HepG2 (cell line): Measurements from ENCODE around the gene SPA17. TPM values are rescaled to one million over a fixed set of nuclear protein-coding genes. Genes with fewer than 3 reads are reported as not detected.

Source experiments
- BRD4 ChIP-seq: sonication (generic); formaldehyde crosslinking; IDR thresholded peaks from 2 replicates; pipeline ENCODE4 v1.4.0; 2020; ENCODE audit warnings: missing genetic modification reagents
- GZF1 ChIP-seq: sonication (generic); formaldehyde crosslinking; IDR thresholded peaks from 2 replicates; pipeline ENCODE4 v1.5.1; 2020; ENCODE audit warnings: mild to moderate bottlenecking, missing genetic modification reagents
- JUN ChIP-seq: sonication (generic); formaldehyde crosslinking; IDR thresholded peaks from 2 replicates; pipeline ENCODE4 v1.4.0; 2020; ENCODE audit warnings: mild to moderate bottlenecking, missing genetic modification reagents
- KMT2B ChIP-seq: IDR thresholded peaks from 2 replicates; pipeline ENCODE4 v1.6.1; 2016; ENCODE audit warnings: missing genetic modification reagents, missing compliant biosample characterization
- MEIS2 ChIP-seq: sonication (generic); formaldehyde crosslinking; IDR thresholded peaks from 2 replicates; pipeline ENCODE4 v1.9.0; 2021; ENCODE audit warnings: mild to moderate bottlenecking, missing genetic modification reagents
- MIER2 ChIP-seq: IDR thresholded peaks from 2 replicates; pipeline ENCODE4 v1.6.1; 2016; ENCODE audit warnings: missing biosample characterization, missing genetic modification reagents
- MLXIP ChIP-seq: sonication (generic); formaldehyde crosslinking; IDR thresholded peaks from 2 replicates; pipeline ENCODE4 v1.9.0; 2021; ENCODE audit warnings: missing genetic modification reagents, borderline replicate concordance
- NPAS2 ChIP-seq: sonication (generic); formaldehyde crosslinking; IDR thresholded peaks from 2 replicates; pipeline ENCODE4 v1.8.0; 2022; ENCODE audit warnings: mild to moderate bottlenecking, missing genetic modification reagents, borderline replicate concordance
- POLR2G ChIP-seq: fragments of 200-400 bp; formaldehyde crosslinking; IDR thresholded peaks from 2 replicates; pipeline ENCODE4 v1.6.1; 2018; ENCODE audit warnings: mild to moderate bottlenecking, low read depth, low read length, moderate library complexity
- SNAPC4 ChIP-seq: sonication (generic); formaldehyde crosslinking; IDR thresholded peaks from 2 replicates; pipeline ENCODE4 v1.4.0; 2020; ENCODE audit warnings: mild to moderate bottlenecking, missing genetic modification reagents
- SP2 ChIP-seq: sonication (generic); formaldehyde crosslinking; IDR thresholded peaks from 2 replicates; pipeline ENCODE4 v1.5.1; 2020; ENCODE audit warnings: mild to moderate bottlenecking, missing genetic modification reagents
- TARDBP ChIP-seq: sonication (generic); formaldehyde crosslinking; IDR thresholded peaks from 2 replicates; pipeline ENCODE4 v1.8.0; 2022; ENCODE audit warnings: mild to moderate bottlenecking, missing genetic modification reagents
- ZBTB8A ChIP-seq: sonication (generic); formaldehyde crosslinking; IDR thresholded peaks from 2 replicates; pipeline ENCODE4 v1.4.0; 2020; ENCODE audit warnings: mild to moderate bottlenecking, low read depth, missing genetic modification reagents, borderline replicate concordance
- ZNF253 ChIP-seq: sonication (generic); formaldehyde crosslinking; IDR thresholded peaks from 2 replicates; pipeline ENCODE4 v1.8.0; 2022; ENCODE audit warnings: mild to moderate bottlenecking, missing genetic modification reagents, borderline replicate concordance
- ZNF326 ChIP-seq: sonication (generic); formaldehyde crosslinking; IDR thresholded peaks from 2 replicates; pipeline ENCODE4 v1.4.0; 2020; ENCODE audit warnings: missing genetic modification reagents, borderline replicate concordance
- ZNF451 ChIP-seq: sonication (generic); formaldehyde crosslinking; IDR thresholded peaks from 2 replicates; pipeline ENCODE4 v1.5.0; 2020; ENCODE audit warnings: mild to moderate bottlenecking, missing genetic modification reagents
- ZNF607 ChIP-seq: sonication (generic); formaldehyde crosslinking; IDR thresholded peaks from 2 replicates; pipeline ENCODE4 v1.5.1; 2020; ENCODE audit warnings: missing genetic modification reagents, mild to moderate bottlenecking, borderline replicate concordance
- ZNF674 ChIP-seq: sonication (generic); formaldehyde crosslinking; IDR thresholded peaks from 2 replicates; pipeline ENCODE4 v1.5.0; 2020; ENCODE audit warnings: low read depth, mild to moderate bottlenecking, missing genetic modification reagents
- ZNF800 ChIP-seq: sonication (generic); formaldehyde crosslinking; IDR thresholded peaks from 2 replicates; pipeline ENCODE4 v1.4.0; 2020; ENCODE audit warnings: missing genetic modification reagents
- ZNF83 ChIP-seq: sonication (generic); formaldehyde crosslinking; IDR thresholded peaks from 2 replicates; pipeline ENCODE4 v1.4.0; 2020; ENCODE audit warnings: missing genetic modification reagents, mild to moderate bottlenecking, borderline replicate concordance
- polyA plus RNA-seq, 8 experiments: library from polyadenylated mRNA; depleted of rRNA in 3 of 8; stranded (reverse) in 7 of 8; unstranded in 1 of 8; fragments of >200 nt; fragmentation: Illumina TruSeq in 4 of 8; extraction: Trizol in 4 of 8; gene quantifications; 2 replicates each; pipeline versions ENCODE4 v1.2.1 to v1.2.3, GENCODE V29; 2011 to 2016; ENCODE audit warnings: low read depth in 4 of 8, missing spikeins in 1 of 8, mixed read lengths in 1 of 8; ENCODE audit not compliant: insufficient read depth in 1 of 8
- total RNA-seq, 5 experiments: library from RNA; depleted of rRNA; stranded (reverse); fragments of >200 nt; fragmentation: Illumina TruSeq; extraction: Trizol; gene quantifications; 2 replicates each; pipeline ENCODE4 v1.2.3, GENCODE V29; 2016; ENCODE audit warnings: low read depth in 1 of 5

Gene SPA17
- total and polyA plus RNA-seq, 2 of the 13 experiments (the other 11 are each of a cell fraction or from before 2014, with no cell fraction given): 4.4 to 8.4 TPM

GRCh38 chr11:124673333-124674167, at the start of gene SPA17, which contains the start of gene SIAE (continued):
- TF ChIP-seq SNAPC4 (CRISPR knock-in tag) (peak; percentile 63; the same call in 1 of the 2 replicates), MIER2 (no peak), MEIS2 (CRISPR knock-in tag) (0 out of 2 replicates have a peak, but pooled peaks have one; percentile 34), ZNF800 (CRISPR knock-in tag) (no peak), TARDBP (CRISPR knock-in tag) (no peak), MLXIP (no peak), GZF1 (CRISPR knock-in tag) (no peak), NPAS2 (CRISPR knock-in tag) (no peak), ZNF326 (CRISPR knock-in tag) (no peak), ZNF253 (CRISPR knock-in tag) (0 out of 2 replicates have a peak, but pooled peaks have one; percentile 60), SP2 (no peak), ZNF451 (CRISPR knock-in tag) (no peak), ZNF607 (CRISPR knock-in tag) (peak; percentile 51; the same call in 1 of the 2 replicates), ZNF83 (no peak), ZBTB8A (no peak), BRD4 (CRISPR knock-in tag) (no peak; the same call in 1 of the 2 replicates), ZNF674 (CRISPR knock-in tag) (no peak), POLR2G (peak; percentile 81), KMT2B (CRISPR knock-in tag) (no peak), JUN (CRISPR knock-in tag) (0 out of 2 replicates have a peak, but pooled peaks have one; percentile 14)
